OCI-LY1 (cell line): ENCODE results near the gene LIX1L.

Experiments used
- H2AFZ ChIP-seq: fragments of 200-600 bp; sonication (generic), shearing (Covaris generic); 2 replicates; pipeline ENCODE4 v1.6.0; 2014; ENCODE audit warnings: antibody characterized with exemption, mild to moderate bottlenecking, low read length
- H3F3A ChIP-seq: fragments of 200-600 bp; sonication (generic), shearing (Covaris generic); 2 replicates; pipeline ENCODE4 v1.6.0; 2014; ENCODE audit warnings: mild to moderate bottlenecking, antibody characterized with exemption, low read length, moderate library complexity; ENCODE audit not compliant: insufficient read depth
- H3K27ac ChIP-seq: fragments of 200-600 bp; sonication (generic); 2 replicates; pipeline ENCODE4 v1.5.1; 2014; ENCODE audit warnings: low read length, mixed run types, mild to moderate bottlenecking, low read depth; ENCODE audit not compliant: poor library complexity, severe bottlenecking
- H3K27me3 ChIP-seq: fragments of 200-600 bp; sonication (generic); 2 replicates; pipeline ENCODE4 v1.6.0; 2014; ENCODE audit warnings: antibody characterized with exemption, mild to moderate bottlenecking, low read length, moderate library complexity; ENCODE audit not compliant: insufficient read depth
- H3K36me3 ChIP-seq: fragments of 200-600 bp; sonication (generic); 2 replicates; pipeline ENCODE4 v1.6.1; 2014; ENCODE audit warnings: mild to moderate bottlenecking, antibody characterized with exemption, low read length, moderate library complexity, mixed read lengths; ENCODE audit not compliant: insufficient read depth
- H3K4me1 ChIP-seq: fragments of 200-600 bp; sonication (generic); 2 replicates; pipeline ENCODE4 v1.5.1; 2014; ENCODE audit warnings: mild to moderate bottlenecking, low read length, moderate library complexity; ENCODE audit not compliant: insufficient read depth, severe bottlenecking
- H3K4me2 ChIP-seq: fragments of 200-600 bp; sonication (generic), shearing (Covaris generic); 2 replicates; pipeline ENCODE4 v1.6.1; 2014; ENCODE audit warnings: low read length
- H3K4me3 ChIP-seq: fragments of 200-600 bp; sonication (generic); 2 replicates; pipeline ENCODE4 v1.5.1; 2014; ENCODE audit warnings: low read length, low read depth, mild to moderate bottlenecking, mixed read lengths; ENCODE audit not compliant: poor library complexity, severe bottlenecking
- H3K79me2 ChIP-seq: fragments of 200-600 bp; shearing (Covaris generic); 2 replicates; pipeline ENCODE4 v1.6.1; 2016; ENCODE audit warnings: mixed run types, low read length, mixed read lengths; ENCODE audit not compliant: insufficient read depth
- H3K9ac ChIP-seq: fragments of 200-600 bp; sonication (generic), shearing (Covaris generic); 2 replicates; pipeline ENCODE4 v1.6.1; 2014; ENCODE audit warnings: mild to moderate bottlenecking, low read length, mixed read lengths
- H3K9me2 ChIP-seq: fragments of 200-600 bp; sonication (generic), shearing (Covaris generic); 2 replicates; pipeline ENCODE4 v1.6.1; 2014; ENCODE audit warnings: low read depth, mild to moderate bottlenecking, low read length, mixed read lengths
- H3K9me3 ChIP-seq: fragments of 200-600 bp; shearing (Covaris generic); 2 replicates; pipeline ENCODE4 v1.6.1; 2014; ENCODE audit warnings: low read length, mixed read lengths
- H4K20me1 ChIP-seq: fragments of 200-600 bp; sonication (generic), shearing (Covaris generic); 2 replicates; pipeline ENCODE4 v1.6.0; 2016; ENCODE audit warnings: mild to moderate bottlenecking, low read length; ENCODE audit not compliant: insufficient read depth
- CTCF ChIP-seq: fragments of 200-600 bp; sonication (generic), shearing (Covaris generic); IDR thresholded peaks from 2 replicates; pipeline ENCODE4 v1.5.1; 2017; ENCODE audit warnings: mild to moderate bottlenecking, antibody characterized with exemption, low read length, moderate library complexity, mixed read lengths
- EZH2 ChIP-seq: fragments of 200-600 bp; sonication (generic), shearing (Covaris generic); IDR thresholded peaks from 2 replicates; pipeline ENCODE4 v1.8.0; 2017; ENCODE audit warnings: borderline replicate concordance, mixed run types, mild to moderate bottlenecking, antibody characterized with exemption, low read length, moderate library complexity, mixed read lengths

LIX1L gene

DNA sequence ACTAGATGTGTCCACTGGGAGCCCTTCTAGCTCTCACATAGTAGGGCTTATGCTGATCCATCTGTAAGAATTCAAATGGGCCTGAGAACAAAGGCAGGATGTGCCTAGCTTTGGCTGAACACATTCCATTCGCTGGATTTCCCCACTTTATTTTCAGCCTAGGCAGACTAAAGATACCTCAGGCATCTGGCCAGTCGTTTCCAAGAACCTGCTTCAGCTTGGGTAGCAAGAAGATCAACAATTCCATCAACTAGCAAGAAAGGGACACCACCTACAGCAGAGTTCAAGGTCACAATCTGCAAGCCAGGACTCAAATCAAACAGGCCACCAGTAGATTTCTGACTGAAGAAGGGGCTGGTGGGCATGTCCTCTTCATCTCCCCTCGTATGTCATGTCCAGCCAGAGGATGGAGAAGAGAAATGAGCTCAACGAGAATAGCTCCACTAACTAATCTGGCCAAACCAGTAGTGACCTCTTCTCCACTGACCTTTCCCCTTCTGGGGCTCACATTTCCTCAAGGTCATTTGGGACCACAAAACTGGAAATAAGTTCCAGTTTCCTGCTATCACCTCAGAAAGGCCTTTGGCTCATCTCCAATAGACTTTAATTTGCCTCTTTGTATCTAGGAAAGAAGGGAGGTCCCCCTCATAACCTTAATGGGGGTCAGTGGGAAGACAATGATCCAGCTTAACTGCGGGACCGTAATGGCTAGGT lies 24.4 kb upstream of the LIX1L start:
- Histone ChIP-seq H3K4me2 (no peak overlapping the region), H3K36me3 (peaks cover 5% of the 10 kb centered on the region; the same call in 1 of the 2 replicates), H3K4me1 (peaks cover 74% of the 10 kb centered on the region), H3F3A (peaks cover 11% of the 10 kb centered on the region), H2AFZ (no peak overlapping the region), H3K4me3 (no peak overlapping the region), H4K20me1 (no peaks in the 10 kb centered on the region), H3K79me2 (no peaks in the 10 kb centered on the region), H3K27ac (peak overlapping the region; percentile 96), H3K9ac (no peak overlapping the region), H3K27me3 (no peaks in the 10 kb centered on the region), H3K9me3 (no peaks in the 10 kb centered on the region), H3K9me2 (no peaks in the 10 kb centered on the region)
- TF ChIP-seq EZH2 (no peak), CTCF (no peak)

- Histone ChIP-seq H3K9ac (peak overlapping the region; percentile 48; the same call in 1 of the 2 replicates), H3K27ac (peak overlapping the region; percentile 96), H3K36me3 (peaks cover 5% of the 10 kb centered on the region; the same call in 1 of the 2 replicates), H3K4me1 (peaks cover 71% of the 10 kb centered on the region), H3K4me3 (no peak overlapping the region), H3K9me2 (no peaks in the 10 kb centered on the region), H3F3A (peaks cover 11% of the 10 kb centered on the region), H3K79me2 (no peaks in the 10 kb centered on the region), H3K27me3 (no peaks in the 10 kb centered on the region), H2AFZ (no peak overlapping the region), H4K20me1 (no peaks in the 10 kb centered on the region), H3K9me3 (no peaks in the 10 kb centered on the region), H3K4me2 (peak overlapping the region; percentile 64; the same call in 1 of the 2 replicates)
- TF ChIP-seq CTCF = no peak
- no peak for TF ChIP-seq EZH2
Measured at GRCh38 chr1:145980457-145980994, 22.7 kb upstream of the LIX1L start.

DNA sequence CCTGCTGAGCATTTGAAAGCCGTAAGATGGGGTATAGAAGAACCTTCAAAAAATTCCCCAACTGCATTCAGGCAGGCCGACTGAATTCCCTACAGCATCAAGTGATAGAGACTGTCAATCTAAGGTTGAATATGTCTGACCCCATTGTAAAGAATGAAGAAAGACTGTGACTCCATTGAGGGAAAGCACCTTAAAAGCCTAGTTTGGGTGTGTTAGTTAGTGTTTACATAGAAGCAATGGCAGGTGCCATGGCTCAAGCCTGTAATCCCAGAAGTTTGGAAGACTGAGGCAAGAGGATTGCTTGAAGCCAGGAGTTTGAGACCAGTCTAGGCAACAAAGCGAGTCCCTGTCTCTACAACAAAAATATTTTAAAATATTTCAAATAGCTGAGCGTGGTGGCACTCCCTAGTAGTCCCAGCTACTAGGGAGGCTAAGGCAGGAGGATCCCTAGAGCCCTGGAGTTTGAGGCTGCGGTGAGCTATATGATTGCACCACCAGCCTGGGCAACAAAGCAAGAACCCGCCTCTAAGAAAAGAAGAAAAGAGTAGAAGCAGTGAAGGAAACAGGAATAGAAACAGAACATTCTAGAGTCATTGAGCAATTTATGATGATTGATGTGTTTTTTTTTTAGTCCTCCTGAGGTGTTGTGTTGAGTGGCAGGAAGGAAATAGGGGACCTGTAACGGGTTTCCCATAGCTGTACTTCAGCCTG lies 22.1 kb upstream of the LIX1L start:
- H3K4me2 ChIP-seq = peak overlapping the region; percentile 64; the same call in 1 of the 2 replicates
- no peaks in the 10 kb centered on the region for H3K9me3 ChIP-seq
- peak overlapping the region; percentile 96 for H3K27ac ChIP-seq
- H3K9ac ChIP-seq = peak overlapping the region; percentile 48; the same call in 1 of the 2 replicates
- TF ChIP-seq EZH2 (no peak), CTCF (no peak)
- H2AFZ ChIP-seq = no peak overlapping the region
- H4K20me1 ChIP-seq = no peaks in the 10 kb centered on the region
- peaks cover 64% of the 10 kb centered on the region for H3K4me1 ChIP-seq
- H3K79me2 ChIP-seq = no peaks in the 10 kb centered on the region
- H3K4me3 ChIP-seq = peak overlapping the region; percentile 8
- no peaks in the 10 kb centered on the region for H3K27me3 ChIP-seq
- no peaks in the 10 kb centered on the region for H3K9me2 ChIP-seq
- H3K36me3 ChIP-seq = peaks cover 5% of the 10 kb centered on the region; the same call in 1 of the 2 replicates
- H3F3A ChIP-seq = peaks cover 7% of the 10 kb centered on the region
